Astrocyte of the spinal cord (primary cell): ENCODE results near the gene SLC6A12.
A peak's percentile ranks its signal among the peaks of the same experiment; 100 is the strongest.

ENCODE experiments used
- DNase-seq: peaks from one replicate; pipeline ENCODE4 v3.0.0; 2011; ENCODE audit warnings: low read depth, low spot score
- H3K4me3 ChIP-seq: 2 replicates; pipeline ENCODE4 v1.5.1; 2011; ENCODE audit warnings: low read depth, mild to moderate bottlenecking, low read length, moderate library complexity
- in situ Hi-C: cut with HindIII; loops from 2 replicates; pipeline ENCODE4 v1.10.0; 2017; ENCODE audit warnings: low sequenced_read_pairs
- TF ChIP-seq, protein P1 (sequence below): IDR thresholded peaks from 2 replicates; pipeline ENCODE4 v1.5.1; 2012; ENCODE audit warnings: low read depth, mild to moderate bottlenecking, low read length, inconsistent platforms

The SLC6A12 gene

DNA sequence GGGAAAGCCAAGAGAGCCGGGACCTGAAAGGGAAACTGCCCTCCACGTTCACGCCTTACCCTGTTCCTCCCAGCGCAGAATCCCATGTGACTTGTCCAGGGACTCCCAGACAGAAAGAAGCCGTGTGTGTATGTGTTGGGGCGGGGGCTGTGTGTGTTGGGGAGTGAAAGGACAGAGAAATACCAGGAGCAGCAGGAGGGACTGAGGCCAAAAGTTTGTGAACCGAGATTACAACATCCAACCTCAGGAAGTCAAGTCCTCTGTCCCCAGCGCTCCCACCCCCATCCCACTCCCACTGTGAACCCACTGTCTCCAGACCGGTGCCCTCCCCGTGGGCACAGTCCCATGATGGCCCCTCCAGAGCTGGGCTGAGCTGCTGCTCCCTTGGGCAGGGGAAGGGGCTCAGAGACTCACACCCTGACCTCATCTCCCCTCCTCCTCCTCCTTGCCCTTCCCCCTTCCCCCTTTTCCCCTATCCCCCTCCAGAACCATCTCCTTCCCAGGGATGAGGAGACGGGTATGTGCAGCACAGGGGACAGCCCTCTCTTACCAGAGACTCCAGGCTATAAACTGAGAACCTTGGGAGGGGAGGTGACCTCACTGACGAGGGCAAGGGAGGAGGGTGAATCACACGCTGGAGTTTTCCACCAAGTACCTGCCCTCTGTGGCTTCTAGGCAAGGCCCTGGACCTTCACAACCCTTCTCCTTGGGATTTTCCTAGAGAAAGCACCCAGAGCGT lies at the start of gene SLC6A12:
SLC6A12 (minus strand) TSS at position 155 of the 739 bp plus-strand sequence. CDS start 4,171 bp downstream, outside the sequence.
- in situ Hi-C loops: no loop called here
- no peak for DNase-seq
- TF ChIP-seq, protein P1, sequence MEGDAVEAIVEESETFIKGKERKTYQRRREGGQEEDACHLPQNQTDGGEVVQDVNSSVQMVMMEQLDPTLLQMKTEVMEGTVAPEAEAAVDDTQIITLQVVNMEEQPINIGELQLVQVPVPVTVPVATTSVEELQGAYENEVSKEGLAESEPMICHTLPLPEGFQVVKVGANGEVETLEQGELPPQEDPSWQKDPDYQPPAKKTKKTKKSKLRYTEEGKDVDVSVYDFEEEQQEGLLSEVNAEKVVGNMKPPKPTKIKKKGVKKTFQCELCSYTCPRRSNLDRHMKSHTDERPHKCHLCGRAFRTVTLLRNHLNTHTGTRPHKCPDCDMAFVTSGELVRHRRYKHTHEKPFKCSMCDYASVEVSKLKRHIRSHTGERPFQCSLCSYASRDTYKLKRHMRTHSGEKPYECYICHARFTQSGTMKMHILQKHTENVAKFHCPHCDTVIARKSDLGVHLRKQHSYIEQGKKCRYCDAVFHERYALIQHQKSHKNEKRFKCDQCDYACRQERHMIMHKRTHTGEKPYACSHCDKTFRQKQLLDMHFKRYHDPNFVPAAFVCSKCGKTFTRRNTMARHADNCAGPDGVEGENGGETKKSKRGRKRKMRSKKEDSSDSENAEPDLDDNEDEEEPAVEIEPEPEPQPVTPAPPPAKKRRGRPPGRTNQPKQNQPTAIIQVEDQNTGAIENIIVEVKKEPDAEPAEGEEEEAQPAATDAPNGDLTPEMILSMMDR: no peak
- no peak within 1 kb of the TSS for H3K4me3 ChIP-seq

DNA sequence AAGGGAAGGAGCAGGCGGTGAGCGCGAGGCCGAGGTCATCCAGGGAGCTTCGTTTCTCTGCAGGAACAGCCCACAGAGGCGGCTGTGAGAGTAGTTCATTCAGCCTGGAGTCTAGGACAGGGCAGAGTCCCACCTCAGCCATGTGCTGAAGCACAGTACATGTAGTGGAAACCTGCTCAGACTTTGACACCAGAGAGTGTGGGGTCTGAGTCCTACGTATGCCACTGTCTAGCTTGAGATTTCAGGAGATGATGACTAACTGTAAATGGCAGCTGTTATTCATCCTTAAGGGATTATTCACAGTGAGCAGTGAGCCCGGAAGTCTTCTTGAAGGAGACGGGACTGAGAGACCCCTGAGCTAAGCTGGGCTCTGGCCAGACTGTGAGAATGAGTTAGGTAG lies 49.6 kb upstream of the SLC6A12 start:
- in situ Hi-C loops: no loop called here
- peak; percentile 23 for DNase-seq
- H3K4me3 ChIP-seq: no peak overlapping the region
- TF ChIP-seq, protein P1: no peak

DNA sequence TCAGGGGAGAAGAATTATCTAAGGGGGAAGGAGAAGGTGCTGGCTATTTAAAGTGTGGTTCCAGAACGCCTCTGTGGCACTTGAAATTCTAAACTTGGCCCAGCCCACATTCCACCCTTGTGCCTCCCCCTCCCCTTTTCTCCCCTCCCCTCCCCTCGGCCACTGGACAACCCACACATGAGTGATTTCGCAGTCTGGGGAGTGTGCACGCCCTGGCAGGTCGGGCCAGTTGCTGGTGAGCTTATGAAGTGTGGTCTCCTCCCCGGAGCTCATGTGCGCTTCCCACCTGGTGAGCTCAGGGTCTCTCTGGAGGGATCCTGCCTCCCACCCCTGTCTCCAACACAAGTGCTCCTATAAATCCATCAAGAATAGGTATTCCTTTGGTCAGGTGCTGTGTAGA lies 48.9 kb upstream of the SLC6A12 start, which contains the start of gene SLC6A13:
SLC6A13 (minus strand) TSS at position 20 of the 400 bp plus-strand sequence. CDS start 2,784 bp downstream, outside the sequence.
- H3K4me3 ChIP-seq: no peak within 1 kb of the TSS
- TF ChIP-seq, protein P1: no peak
- in situ Hi-C loops: no loop called here
- no peak for DNase-seq

DNA sequence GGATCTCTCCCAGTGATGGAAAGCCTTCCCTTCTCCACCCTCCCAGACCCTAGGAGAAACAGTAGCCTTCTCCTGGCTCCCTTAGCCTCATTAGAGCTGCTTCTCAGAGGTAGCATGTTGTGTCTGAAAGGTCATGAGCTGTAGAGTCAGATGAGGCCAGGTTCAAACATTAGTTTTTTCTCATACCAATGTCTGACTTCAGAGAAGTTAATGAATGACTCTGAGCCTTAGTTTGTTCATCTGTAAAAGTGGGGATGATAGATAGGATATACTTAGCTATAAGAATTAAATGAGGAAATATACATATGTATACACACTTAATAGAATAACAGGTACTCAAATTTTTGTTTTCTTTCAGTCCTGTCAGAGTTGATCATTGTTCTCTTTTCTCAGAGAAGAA lies 48.2 kb upstream of the SLC6A12 start:
- DNase-seq: no peak
- in situ Hi-C loops: no loop called here
- H3K4me3 ChIP-seq: no peak overlapping the region
- TF ChIP-seq, protein P1: no peak

- in situ Hi-C loops: no loop called here
- DNase-seq: no peak
- TF ChIP-seq, protein P1: no peak
- no peak overlapping the region for H3K4me3 ChIP-seq
Measured at GRCh38 chr12:257521-258321, 43.8 kb upstream of the SLC6A12 start.

GRCh38 chr12:256958-257357 lies 43.0 kb upstream of the SLC6A12 start:
- no peak overlapping the region for H3K4me3 ChIP-seq
- in situ Hi-C loops: no loop called here
- TF ChIP-seq, protein P1: no peak
- DNase-seq: no peak
